Measurements from ENCODE around the gene PRODH. TPM values are rescaled to one million over a fixed set of nuclear protein-coding genes. Genes with fewer than 3 reads are reported as not detected.
A peak's percentile ranks its signal among the peaks of the same experiment; 100 is the strongest.
"Not testable (repeated sequence)": the region's sequence is repeated elsewhere in the genome, so short reads cannot be mapped to it uniquely, and the experiment has no call there.

The PRODH gene
- total RNA-seq, 2 experiments from 2014 or later, result not detected

- ATAC-seq (ENCODE audit: poor library complexity) (peak; percentile 65), DNase-seq (peak; percentile 11 to 68 (median 42))
- peak; percentile 19 for TF ChIP-seq CTCF (IDR thresholded peaks at IDR 0.05)
- H3K36me3 ChIP-seq (ENCODE audit: insufficient read depth, low read length); H3K27me3 ChIP-seq (ENCODE audit: control insufficient read depth in 1 of 2, insufficient read depth in 2 of 2, low read length in 2 of 2); H3K4me1 Mint-ChIP-seq (ENCODE audit: low read depth); H3K4me1 ChIP-seq (ENCODE audit: insufficient read depth, low read length); H3K36me3 Mint-ChIP-seq (ENCODE audit: low read depth); H3K9me3 Mint-ChIP-seq; H3K27me3 Mint-ChIP-seq; intact Hi-C loops (cut with DNase I, micrococcal nuclease); CTCF ChIA-PET; POLR2A ChIA-PET; H3K27ac Mint-ChIP-seq; H3K9me3 ChIP-seq (ENCODE audit: control insufficient read depth in 1 of 2, insufficient read depth in 1 of 2, low read length in 2 of 2); H3K27ac ChIP-seq (ENCODE audit: low read depth in 1 of 2, low read length in 2 of 2); H3K4me3 Mint-ChIP-seq; H3K4me3 ChIP-seq (ENCODE audit: low read length): not testable (repeated sequence)
Observed at GRCh38 chr22:18954303-18954989, 18.4 kb upstream of the PRODH start.

DNA sequence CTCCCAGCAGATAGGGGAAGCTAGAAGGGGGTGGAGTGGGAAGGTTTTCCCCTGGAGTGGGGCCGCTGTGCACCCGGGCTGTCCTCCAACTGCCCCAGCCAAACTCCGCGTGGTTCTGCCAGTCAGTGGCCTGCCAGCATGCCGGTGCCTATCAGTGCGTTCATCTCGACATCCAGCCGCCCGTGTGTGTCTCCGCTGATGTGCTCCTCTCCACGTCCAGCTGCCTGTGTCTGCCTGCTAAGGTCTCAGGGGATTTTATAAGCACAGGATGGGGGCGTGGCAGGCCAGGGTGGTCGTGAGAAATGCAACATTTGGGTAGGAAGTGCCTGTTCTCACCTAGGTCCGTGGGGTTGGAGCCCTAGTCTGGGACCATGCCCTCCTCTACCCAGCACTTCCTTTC is 17.0 kb upstream of the PRODH start:
- H3K27me3 Mint-ChIP-seq, result not testable (repeated sequence)

DNA sequence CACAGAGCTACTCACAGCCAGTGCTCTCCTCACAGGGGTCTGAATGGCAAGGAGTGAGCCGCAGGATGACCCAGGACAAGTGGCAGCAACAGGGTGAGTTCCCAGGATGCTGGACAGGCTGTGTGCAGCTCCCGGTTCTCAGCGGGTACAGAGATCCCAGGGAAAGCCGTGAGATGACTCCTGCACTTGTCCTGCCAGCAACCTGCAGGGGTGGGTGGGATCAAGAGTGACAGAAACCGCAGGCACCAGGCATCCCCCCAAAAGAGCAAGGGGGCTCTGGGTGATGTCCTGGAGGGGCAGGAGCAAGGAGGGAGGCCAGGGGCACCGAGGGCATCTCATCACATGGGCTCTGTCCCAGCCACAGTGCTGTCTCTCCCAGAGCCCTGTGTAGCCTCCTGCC is 15.9 kb upstream of the PRODH start:
- ATAC-seq (ENCODE audit: poor library complexity), result no peak
- Mint-ChIP-seq H3K27me3 (peaks cover 7% of the 10 kb centered on the region), H3K4me3 (no peak overlapping the region)

More for the DNA sequence above, 17.0 kb upstream of the PRODH start:
- H3K27ac Mint-ChIP-seq; POLR2A ChIA-PET; H3K4me1 ChIP-seq (ENCODE audit: insufficient read depth, low read length); H3K36me3 Mint-ChIP-seq (ENCODE audit: low read depth); CTCF ChIA-PET; ATAC-seq (ENCODE audit: poor library complexity); intact Hi-C loops (cut with DNase I, micrococcal nuclease); H3K9me3 ChIP-seq (ENCODE audit: control insufficient read depth in 1 of 2, insufficient read depth in 1 of 2, low read length in 2 of 2); H3K4me3 ChIP-seq (ENCODE audit: low read length); H3K4me1 Mint-ChIP-seq (ENCODE audit: low read depth); H3K27ac ChIP-seq (ENCODE audit: low read depth in 1 of 2, low read length in 2 of 2); H3K27me3 ChIP-seq (ENCODE audit: control insufficient read depth in 1 of 2, insufficient read depth in 2 of 2, low read length in 2 of 2); H3K36me3 ChIP-seq (ENCODE audit: insufficient read depth, low read length); H3K4me3 Mint-ChIP-seq; H3K9me3 Mint-ChIP-seq: not testable (repeated sequence)
- peak in 1 of 14 experiments; percentile 20 for DNase-seq

More for the DNA sequence above, 15.9 kb upstream of the PRODH start:
- Mint-ChIP-seq H3K9me3 (no peaks in the 10 kb centered on the region), H3K4me1 (ENCODE audit: low read depth) (no peaks in the 10 kb centered on the region), H3K36me3 (ENCODE audit: low read depth) (no peaks in the 10 kb centered on the region), H3K27ac (no peak overlapping the region)
- intact Hi-C loops (cut with DNase I, micrococcal nuclease), result no loop called here
- no peak overlapping the region for H3K27ac ChIP-seq (ENCODE audit: low read depth in 1 of 2, low read length in 2 of 2)
- no peak for DNase-seq
- H3K9me3 ChIP-seq (ENCODE audit: control insufficient read depth in 1 of 2, insufficient read depth in 1 of 2, low read length in 2 of 2), result no peaks in the 10 kb centered on the region
- H3K4me1 ChIP-seq (ENCODE audit: insufficient read depth, low read length), result no peaks in the 10 kb centered on the region
- TF ChIP-seq CTCF (IDR thresholded peaks at IDR 0.05), result no peak
- POLR2A ChIA-PET, result no interaction called here
- CTCF ChIA-PET, result no interaction called here
- no peak overlapping the region for H3K4me3 ChIP-seq (ENCODE audit: low read length)
- H3K27me3 ChIP-seq (ENCODE audit: control insufficient read depth in 1 of 2, insufficient read depth in 2 of 2, low read length in 2 of 2), result no peaks in the 10 kb centered on the region
- no peaks in the 10 kb centered on the region for H3K36me3 ChIP-seq (ENCODE audit: insufficient read depth, low read length)

Data from CD4-positive, alpha-beta T cell (primary cell).